OCI-LY1 (cell line): ENCODE measurements around the gene INPP4A.

ENCODE experiments used
- CTCF ChIP-seq: fragments of 200-600 bp; sonication (generic), shearing (Covaris generic); IDR thresholded peaks from 2 replicates; pipeline ENCODE4 v1.5.1; 2017; ENCODE audit warnings: mild to moderate bottlenecking, antibody characterized with exemption, low read length, moderate library complexity, mixed read lengths
- EZH2 ChIP-seq: fragments of 200-600 bp; sonication (generic), shearing (Covaris generic); IDR thresholded peaks from 2 replicates; pipeline ENCODE4 v1.8.0; 2017; ENCODE audit warnings: borderline replicate concordance, mixed run types, mild to moderate bottlenecking, antibody characterized with exemption, low read length, moderate library complexity, mixed read lengths

GRCh38 chr2:98492441-98492840 is 47.8 kb downstream of the INPP4A start:
- TF ChIP-seq CTCF, result no peak
- no peak for TF ChIP-seq EZH2
